Smooth muscle cell (in vitro differentiated cells): ENCODE measurements around the gene PRELID2. TPM values are rescaled to one million over a fixed set of nuclear protein-coding genes. Genes with fewer than 3 reads are reported as not detected.

Experiments
- DNase-seq: peaks from one replicate; lab custom pipeline; 2025; ENCODE audit not compliant: unreplicated experiment; lab: John Stamatoyannopoulos, UW
- H2AFZ ChIP-seq: fragments of 200-600 bp; sonication (generic); 2 replicates; pipeline ENCODE4 v1.6.0; 2016; ENCODE audit warnings: antibody characterized with exemption, low read depth, mild to moderate bottlenecking
- H3F3A ChIP-seq: fragments of 200-600 bp; sonication (generic); 2 replicates; pipeline ENCODE4 v1.6.0; 2017; ENCODE audit warnings: antibody characterized with exemption, low read depth
- H3K27ac ChIP-seq: fragments of 200-600 bp; sonication (generic); 2 replicates; pipeline ENCODE4 v1.5.1; 2016; ENCODE audit warnings: low read depth, mild to moderate bottlenecking
- H3K27me3 ChIP-seq: fragments of 200-600 bp; sonication (generic); 2 replicates; pipeline ENCODE4 v1.6.1; 2016; ENCODE audit warnings: low read depth, mild to moderate bottlenecking
- H3K36me3 ChIP-seq: fragments of 200-600 bp; sonication (generic); 2 replicates; pipeline ENCODE4 v1.5.1; 2016; ENCODE audit warnings: low read depth
- H3K4me1 ChIP-seq: fragments of 200-600 bp; sonication (generic); 2 replicates; pipeline ENCODE4 v1.5.1; 2016; ENCODE audit warnings: low read depth
- H3K4me2 ChIP-seq: fragments of 200-600 bp; sonication (generic); 2 replicates; pipeline ENCODE4 v1.6.0; 2016; ENCODE audit warnings: mild to moderate bottlenecking
- H3K4me3 ChIP-seq: fragments of 200-600 bp; sonication (generic); 2 replicates; pipeline ENCODE4 v1.5.1; 2016; ENCODE audit warnings: mild to moderate bottlenecking
- H3K79me2 ChIP-seq: fragments of 200-600 bp; sonication (generic); 2 replicates; pipeline ENCODE4 v1.6.0; 2016; ENCODE audit warnings: low read depth, mild to moderate bottlenecking
- H3K9ac ChIP-seq: fragments of 200-600 bp; sonication (generic); 2 replicates; pipeline ENCODE4 v1.6.0; 2016; ENCODE audit warnings: low read depth
- H3K9me3 ChIP-seq: fragments of 200-600 bp; sonication (generic); replicated peaks from 2 replicates; pipeline ENCODE4 v1.5.1; 2016; ENCODE audit warnings: low read depth
- H4K20me1 ChIP-seq: fragments of 200-600 bp; sonication (generic); 2 replicates; pipeline ENCODE4 v1.6.0; 2016; ENCODE audit warnings: low read depth
- CTCF ChIP-seq: fragments of 200-600 bp; sonication (generic); IDR thresholded peaks from 2 replicates; pipeline ENCODE4 v1.5.1; 2017; ENCODE audit warnings: borderline replicate concordance, mild to moderate bottlenecking, antibody characterized with exemption; ENCODE audit not compliant: insufficient read depth, poor library complexity, severe bottlenecking
- WGBS: methylation state at CpG from one replicate; pipeline ENCODE4 v1.1.7; 2016; ENCODE audit warnings: low lambda C conversion rate; 5-methylcytosine and 5-hydroxymethylcytosine counted together
- polyA plus RNA-seq: library from polyadenylated mRNA; unstranded; fragments of >200 nt; fragmentation: Nextera tagmentation; extraction: Ambion mirVana; gene quantifications from 2 replicates; pipeline ENCODE4 v1.2.1, GENCODE V29; 2016
- total RNA-seq: library from RNA; depleted of rRNA; stranded (reverse); fragments of >200 nt; gene quantifications from 2 replicates; pipeline ENCODE4 v1.2.3, GENCODE V29; 2014

PRELID2 gene
- total and polyA plus RNA-seq, 2 experiments from 2014 or later, result 2.5 to 7.3 TPM

DNA sequence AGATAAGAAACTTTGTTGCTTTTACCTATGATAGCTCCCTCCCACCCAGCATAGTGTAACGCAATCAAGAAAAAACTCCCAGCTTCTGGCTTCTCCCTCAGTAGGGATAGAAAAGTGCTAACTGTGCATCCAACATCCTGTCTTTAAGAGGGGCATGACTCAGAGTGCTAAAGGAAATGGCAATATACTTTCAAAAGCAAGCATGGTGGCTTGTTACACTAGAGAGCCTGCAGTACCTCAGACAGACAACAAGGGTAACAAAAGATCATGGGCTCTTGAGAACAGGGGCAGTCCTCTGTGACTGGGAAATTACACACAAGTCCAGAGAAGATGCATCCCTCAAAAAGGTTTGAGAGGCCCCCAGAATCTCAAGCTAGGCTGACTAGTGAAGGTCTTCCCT lies 37.8 kb downstream of the PRELID2 start:
- H3K27ac ChIP-seq, result no peak overlapping the region
- no peaks in the 10 kb centered on the region for H4K20me1 ChIP-seq
- H3K4me1 ChIP-seq, result no peaks in the 10 kb centered on the region
- no peak overlapping the region for H2AFZ ChIP-seq
- H3K36me3 ChIP-seq, result peaks cover 3% of the 10 kb centered on the region
- H3K27me3 ChIP-seq, result no peaks in the 10 kb centered on the region
- no peaks in the 10 kb centered on the region for H3K79me2 ChIP-seq
- H3K9ac ChIP-seq, result no peak overlapping the region
- no peak for TF ChIP-seq CTCF
- H3K4me3 ChIP-seq, result no peak overlapping the region
- WGBS, result 46% methylated on average over 1 of the region's 1 CpG
- H3F3A ChIP-seq, result no peaks in the 10 kb centered on the region
- H3K4me2 ChIP-seq, result peak overlapping the region; percentile 3
- no peaks in the 10 kb centered on the region for H3K9me3 ChIP-seq
- no peak for DNase-seq

- no peaks in the 10 kb centered on the region for H3K4me1 ChIP-seq
- TF ChIP-seq CTCF, result no peak
- H3K9me3 ChIP-seq, result no peaks in the 10 kb centered on the region
- H3K4me2 ChIP-seq, result no peak overlapping the region
- peaks cover 3% of the 10 kb centered on the region for H3K36me3 ChIP-seq
- H3K4me3 ChIP-seq, result no peak overlapping the region
- H3K27ac ChIP-seq, result no peak overlapping the region
- H3K79me2 ChIP-seq, result no peaks in the 10 kb centered on the region
- H3F3A ChIP-seq, result no peaks in the 10 kb centered on the region
- H3K9ac ChIP-seq, result no peak overlapping the region
- no peaks in the 10 kb centered on the region for H3K27me3 ChIP-seq
- WGBS, result 91% methylated on average over 2 of the region's 2 CpGs
- no peaks in the 10 kb centered on the region for H4K20me1 ChIP-seq
- no peak overlapping the region for H2AFZ ChIP-seq
- DNase-seq, result no peak
Observed at GRCh38 chr5:145796318-145796717, 38.8 kb downstream of the PRELID2 start.

GRCh38 chr5:145793574-145793973 lies 41.6 kb downstream of the PRELID2 start:
- Histone ChIP-seq H2AFZ (no peak overlapping the region), H3F3A (no peaks in the 10 kb centered on the region), H3K27me3 (no peaks in the 10 kb centered on the region), H3K4me2 (no peak overlapping the region), H3K36me3 (peaks cover 3% of the 10 kb centered on the region), H3K27ac (no peak overlapping the region), H4K20me1 (no peaks in the 10 kb centered on the region), H3K4me1 (no peaks in the 10 kb centered on the region), H3K9ac (no peak overlapping the region), H3K4me3 (no peak overlapping the region), H3K79me2 (no peaks in the 10 kb centered on the region), H3K9me3 (no peaks in the 10 kb centered on the region)
- no peak for TF ChIP-seq CTCF
- 80% methylated on average over 2 of the region's 2 CpGs for WGBS
- no peak for DNase-seq

GRCh38 chr5:145792840-145793239 lies 42.3 kb downstream of the PRELID2 start:
- no peak for TF ChIP-seq CTCF
- Histone ChIP-seq H3K4me1 (no peaks in the 10 kb centered on the region), H3K4me2 (no peak overlapping the region), H3F3A (no peaks in the 10 kb centered on the region), H4K20me1 (no peaks in the 10 kb centered on the region), H3K27me3 (no peaks in the 10 kb centered on the region), H3K79me2 (no peaks in the 10 kb centered on the region), H3K4me3 (no peak overlapping the region), H3K9me3 (no peaks in the 10 kb centered on the region), H3K27ac (no peak overlapping the region), H3K9ac (no peak overlapping the region), H3K36me3 (peaks cover 3% of the 10 kb centered on the region), H2AFZ (no peak overlapping the region)
- 74% methylated on average over 3 of the region's 3 CpGs for WGBS
- DNase-seq, result no peak
